Measurements from ENCODE around the gene RNF220.

DNA sequence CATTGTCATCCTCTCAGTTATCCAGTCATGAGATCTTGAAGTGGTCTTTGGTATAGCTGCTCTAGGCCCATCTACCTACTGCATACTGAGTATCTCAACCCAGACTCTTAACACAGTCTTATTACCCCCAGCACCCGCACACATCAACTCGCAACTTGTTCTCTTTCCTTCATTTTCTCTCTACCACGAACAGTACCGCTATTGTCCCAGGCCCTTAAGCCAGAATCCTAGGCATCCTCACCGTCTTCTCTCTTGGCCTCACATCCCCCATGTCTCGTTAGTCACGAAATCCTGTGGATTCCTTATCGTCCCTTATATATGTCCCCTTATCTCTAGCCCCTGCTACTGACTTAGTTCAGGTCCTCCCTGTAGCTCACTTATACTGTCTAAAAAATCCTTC lies 142.8 kb downstream of the RNF220 start:
- TF ChIP-seq JUN (CRISPR knock-in tag; IDR thresholded peaks at IDR 0.05) = no peak
- TF ChIP-seq, protein P1, sequence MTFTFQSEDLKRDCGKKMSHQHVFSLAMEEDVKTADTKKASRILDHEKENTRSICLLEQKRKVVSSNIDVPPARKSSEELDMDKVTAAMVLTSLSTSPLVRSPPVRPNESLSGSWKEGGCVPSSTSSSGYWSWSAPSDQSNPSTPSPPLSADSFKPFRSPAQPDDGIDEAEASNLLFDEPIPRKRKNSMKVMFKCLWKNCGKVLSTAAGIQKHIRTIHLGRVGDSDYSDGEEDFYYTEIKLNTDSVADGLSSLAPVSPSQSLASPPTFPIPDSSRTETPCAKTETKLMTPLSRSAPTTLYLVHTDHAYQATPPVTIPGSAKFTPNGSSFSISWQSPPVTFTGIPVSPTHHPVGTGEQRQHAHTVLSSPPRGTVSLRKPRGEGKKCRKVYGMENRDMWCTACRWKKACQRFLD (CRISPR knock-in tag; IDR thresholded peaks at IDR 0.05; ENCODE audit: borderline replicate concordance) = no peak
- no peak for TF ChIP-seq MTA3 (CRISPR knock-in tag; IDR thresholded peaks at IDR 0.05)
